ENCODE data around the gene RPL39L.

RPL39L gene

GRCh38 chr3:187166750-187167149, 27.5 kb upstream of the RPL39L start:
- TF ChIP-seq CTCF (IDR thresholded peaks at IDR 0.05; ENCODE audit: extremely low read depth, insufficient read depth, missing control alignments), result no peak
- in situ Hi-C loops (cut with MboI; ENCODE audit: low pct_unique_long_range_greater_than_20kb, low sequenced_read_pairs, unreplicated experiment), result loop anchor here (10.0 kb wide), 2 partner anchors 52 to 322 kb away; partner anchors contain the start of gene ADIPOQ
- no peak for DNase-seq (ENCODE audit: low spot score)

DNA sequence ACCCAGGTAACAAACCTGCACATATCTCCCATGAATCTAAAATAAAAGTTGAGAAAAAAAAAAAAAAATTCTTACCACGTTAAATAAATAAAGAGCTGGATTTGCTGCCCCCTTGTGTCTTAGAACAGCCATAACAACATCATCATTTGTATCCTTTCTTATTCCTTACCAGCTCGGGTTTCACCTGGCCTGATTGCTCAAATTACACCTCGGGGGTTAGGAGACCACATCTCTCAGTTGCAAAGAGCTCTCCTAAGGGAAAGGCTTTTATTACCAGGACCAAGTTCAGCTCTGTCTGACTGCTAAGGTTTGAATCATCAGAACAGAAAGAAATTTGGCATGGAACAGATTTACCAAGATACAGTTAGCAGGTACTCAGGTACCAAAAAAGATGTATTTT, 25.8 kb upstream of the RPL39L start:
- peak; percentile 55 for TF ChIP-seq CTCF (IDR thresholded peaks at IDR 0.05; ENCODE audit: extremely low read depth, insufficient read depth, missing control alignments)
- peak; percentile 49 for DNase-seq (ENCODE audit: low spot score)
- in situ Hi-C loops (cut with MboI; ENCODE audit: low pct_unique_long_range_greater_than_20kb, low sequenced_read_pairs, unreplicated experiment), result loop anchor here (10.0 kb wide), 2 partner anchors 50 to 320 kb away; partner anchors contain the start of gene ADIPOQ

DNA sequence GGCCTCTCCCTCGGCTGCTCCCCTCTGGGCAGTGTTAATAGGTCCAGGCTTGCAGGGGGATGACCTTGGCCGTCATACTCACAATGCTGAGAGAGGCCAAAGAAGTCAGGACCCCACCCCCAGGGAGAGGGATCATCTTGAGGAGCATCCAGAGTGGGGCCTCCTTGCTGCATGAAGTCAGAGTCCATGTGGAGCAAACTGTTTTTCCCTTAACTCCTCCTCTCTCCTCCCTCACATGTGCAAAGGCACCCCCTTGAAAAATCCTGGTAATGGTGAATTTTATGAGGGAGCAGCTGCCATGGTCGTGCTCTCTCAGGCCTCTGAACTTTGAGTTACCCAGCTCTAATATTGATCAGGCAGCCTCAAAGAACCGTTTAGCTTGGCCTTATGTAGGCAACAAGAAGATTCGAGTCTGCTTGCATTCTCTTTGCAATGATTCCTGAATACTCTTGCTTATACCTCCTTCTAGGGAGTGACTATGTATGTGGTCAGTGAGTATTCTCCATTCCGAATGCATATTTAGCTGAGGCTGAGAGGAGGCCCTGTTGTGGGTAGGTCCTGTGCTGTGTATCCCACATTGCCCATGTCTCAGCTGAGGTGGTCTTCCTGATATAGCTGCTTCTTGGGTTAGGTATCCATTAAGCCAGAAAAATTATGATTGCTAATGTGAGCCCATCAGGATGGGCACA, 23.1 kb upstream of the RPL39L start:
- DNase-seq (ENCODE audit: low spot score), result no peak
- TF ChIP-seq CTCF (IDR thresholded peaks at IDR 0.05; ENCODE audit: extremely low read depth, insufficient read depth, missing control alignments), result no peak
- in situ Hi-C loops (cut with MboI; ENCODE audit: low pct_unique_long_range_greater_than_20kb, low sequenced_read_pairs, unreplicated experiment), result loop anchor here (10.0 kb wide), 2 partner anchors 48 to 318 kb away; partner anchors contain the start of gene ADIPOQ

- TF ChIP-seq CTCF (IDR thresholded peaks at IDR 0.05; ENCODE audit: extremely low read depth, insufficient read depth, missing control alignments), result no peak
- DNase-seq (ENCODE audit: low spot score), result no peak
- in situ Hi-C loops (cut with MboI; ENCODE audit: low pct_unique_long_range_greater_than_20kb, low sequenced_read_pairs, unreplicated experiment), result loop anchor here (10.0 kb wide), 2 partner anchors 47 to 317 kb away; partner anchors contain the start of gene ADIPOQ
These were observed 22.3 kb upstream of the RPL39L start for GRCh38 chr3:187161556-187161955.

DNA sequence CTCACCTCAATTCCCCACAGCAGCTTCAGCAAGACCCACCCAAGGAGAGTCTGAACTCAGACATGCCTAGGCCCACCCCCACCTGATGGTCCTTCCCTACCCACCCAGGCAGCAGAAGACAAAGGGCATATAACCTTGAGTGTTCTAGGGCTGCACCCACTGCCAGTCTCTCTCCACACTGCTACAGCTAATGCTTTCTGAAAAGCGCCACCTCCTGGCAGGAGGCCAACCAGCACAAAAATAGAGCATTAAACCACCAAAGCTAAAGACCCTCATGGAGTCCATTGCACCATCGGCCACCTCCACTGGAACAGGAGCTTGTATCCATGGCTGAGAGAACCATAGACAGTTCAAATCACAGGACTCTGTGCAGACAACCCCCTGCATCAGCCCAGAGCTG, 11.3 kb upstream of the RPL39L start:
- peak; percentile 52 for TF ChIP-seq CTCF (IDR thresholded peaks at IDR 0.05; ENCODE audit: extremely low read depth, insufficient read depth, missing control alignments)
- DNase-seq (ENCODE audit: low spot score), result no peak
- in situ Hi-C loops (cut with MboI; ENCODE audit: low pct_unique_long_range_greater_than_20kb, low sequenced_read_pairs, unreplicated experiment), result no loop called here

- TF ChIP-seq CTCF (IDR thresholded peaks at IDR 0.05; ENCODE audit: extremely low read depth, insufficient read depth, missing control alignments), result no peak
- DNase-seq (ENCODE audit: low spot score), result no peak
- in situ Hi-C loops (cut with MboI; ENCODE audit: low pct_unique_long_range_greater_than_20kb, low sequenced_read_pairs, unreplicated experiment), result no loop called here
These were observed 10.9 kb upstream of the RPL39L start for GRCh38 chr3:187150186-187150585.

Data from GM13977 (cell line).